ENCODE measurements around the gene DISP1. TPM values are rescaled to one million over a fixed set of nuclear protein-coding genes. Genes with fewer than 3 reads are reported as not detected.
A peak's percentile ranks its signal among the peaks of the same experiment; 100 is the strongest.

DISP1 gene
- polyA plus RNA-seq, 3 donors from 2014 or later: 2.5 to 5.1 (median 2.8) TPM

- Mint-ChIP-seq H3K4me3 (no peak overlapping the region), H3K36me3 (no peaks in the 10 kb centered on the region), H3K27me3 (ENCODE audit: low read depth in 3 of 3) (peaks cover 1 to 10% (median 2%) of the 10 kb centered on the region in 3 donors), H3K27ac (no peak overlapping the region), H3K9me3 (no peaks in the 10 kb centered on the region), H3K4me1 (no peaks in the 10 kb centered on the region)
- no peak for DNase-seq
Measured at GRCh38 chr1:222785529-222785928, 29.3 kb upstream of the DISP1 start.

- Mint-ChIP-seq H3K36me3 (no peaks in the 10 kb centered on the region), H3K27me3 (ENCODE audit: low read depth in 3 of 3) (peaks cover 1 to 5% (median 2%) of the 10 kb centered on the region in 3 donors), H3K4me1 (no peaks in the 10 kb centered on the region), H3K9me3 (no peaks in the 10 kb centered on the region), H3K27ac (no peak overlapping the region), H3K4me3 (no peak overlapping the region)
- no peak for DNase-seq
Measured at GRCh38 chr1:222786121-222786520, 28.7 kb upstream of the DISP1 start.

GRCh38 chr1:222787729-222788128, 27.1 kb upstream of the DISP1 start:
- Mint-ChIP-seq H3K4me1 (no peaks in the 10 kb centered on the region), H3K36me3 (no peaks in the 10 kb centered on the region), H3K9me3 (no peaks in the 10 kb centered on the region), H3K4me3 (no peak overlapping the region), H3K27me3 (ENCODE audit: low read depth in 3 of 3) (peaks cover 1 to 8% (median 2%) of the 10 kb centered on the region in 3 donors), H3K27ac (no peak overlapping the region)
- DNase-seq: no peak

- H3K27ac Mint-ChIP-seq: no peak overlapping the region
- DNase-seq: no peak
- no peaks in the 10 kb centered on the region for H3K36me3 Mint-ChIP-seq
- no peaks in the 10 kb centered on the region for H3K9me3 Mint-ChIP-seq
- no peaks in the 10 kb centered on the region for H3K4me1 Mint-ChIP-seq
- peaks cover 1 to 6% (median 2%) of the 10 kb centered on the region in 3 donors for H3K27me3 Mint-ChIP-seq (ENCODE audit: low read depth in 3 of 3)
- H3K4me3 Mint-ChIP-seq: no peak overlapping the region
Measured at GRCh38 chr1:222788402-222789156, 26.3 kb upstream of the DISP1 start.

- H3K27ac Mint-ChIP-seq: no peak overlapping the region
- no peaks in the 10 kb centered on the region for H3K4me1 Mint-ChIP-seq
- H3K36me3 Mint-ChIP-seq: no peaks in the 10 kb centered on the region
- H3K9me3 Mint-ChIP-seq: no peaks in the 10 kb centered on the region
- H3K27me3 Mint-ChIP-seq (ENCODE audit: low read depth in 3 of 3): peaks cover 0 to 7% (median 0%) of the 10 kb centered on the region in 3 donors
- no peak overlapping the region for H3K4me3 Mint-ChIP-seq
- no peak for DNase-seq
Measured at GRCh38 chr1:222790115-222790514, 24.7 kb upstream of the DISP1 start.

GRCh38 chr1:222790520-222790919, 24.3 kb upstream of the DISP1 start:
- Mint-ChIP-seq H3K9me3 (no peaks in the 10 kb centered on the region), H3K4me3 (no peak overlapping the region), H3K27ac (no peak overlapping the region), H3K4me1 (no peaks in the 10 kb centered on the region), H3K36me3 (no peaks in the 10 kb centered on the region), H3K27me3 (ENCODE audit: low read depth in 3 of 3) (peaks cover 0 to 7% (median 0%) of the 10 kb centered on the region in 3 donors)
- no peak for DNase-seq

- no peaks in the 10 kb centered on the region for H3K4me1 Mint-ChIP-seq
- DNase-seq: no peak
- no peak overlapping the region for H3K27ac Mint-ChIP-seq
- no peaks in the 10 kb centered on the region for H3K9me3 Mint-ChIP-seq
- H3K36me3 Mint-ChIP-seq: no peaks in the 10 kb centered on the region
- no peak overlapping the region for H3K4me3 Mint-ChIP-seq
- peaks cover 0 to 7% (median 0%) of the 10 kb centered on the region in 3 donors for H3K27me3 Mint-ChIP-seq (ENCODE audit: low read depth in 3 of 3)
Measured at GRCh38 chr1:222791006-222791710, 23.7 kb upstream of the DISP1 start.

GRCh38 chr1:222792744-222793143, 22.1 kb upstream of the DISP1 start:
- no peak overlapping the region for H3K4me3 Mint-ChIP-seq
- H3K36me3 Mint-ChIP-seq: no peaks in the 10 kb centered on the region
- H3K27me3 Mint-ChIP-seq (ENCODE audit: low read depth in 3 of 3): peaks cover 0 to 7% (median under 1%) of the 10 kb centered on the region in 3 donors
- peak in 2 of 3 donors; percentile 10 to 19 for DNase-seq
- H3K4me1 Mint-ChIP-seq: no peaks in the 10 kb centered on the region
- H3K9me3 Mint-ChIP-seq: no peaks in the 10 kb centered on the region
- H3K27ac Mint-ChIP-seq: no peak overlapping the region

GRCh38 chr1:222794656-222795474, 20.0 kb upstream of the DISP1 start:
- no peak for DNase-seq
- Mint-ChIP-seq H3K4me3 (no peak overlapping the region), H3K27me3 (ENCODE audit: low read depth in 3 of 3) (peaks cover 0 to 7% (median 3%) of the 10 kb centered on the region in 3 donors), H3K36me3 (no peaks in the 10 kb centered on the region), H3K27ac (no peak overlapping the region), H3K4me1 (no peaks in the 10 kb centered on the region), H3K9me3 (no peaks in the 10 kb centered on the region)

GRCh38 chr1:222798116-222798515, 16.7 kb upstream of the DISP1 start:
- Mint-ChIP-seq H3K27ac (no peak overlapping the region), H3K9me3 (no peaks in the 10 kb centered on the region)
- DNase-seq: no peak

GRCh38 chr1:222798975-222799374, 15.9 kb upstream of the DISP1 start:
- Mint-ChIP-seq H3K27me3 (ENCODE audit: low read depth in 3 of 3) (peaks cover 3 to 5% (median 4%) of the 10 kb centered on the region in 3 donors), H3K4me1 (no peaks in the 10 kb centered on the region), H3K27ac (no peak overlapping the region), H3K36me3 (no peaks in the 10 kb centered on the region), H3K9me3 (no peaks in the 10 kb centered on the region), H3K4me3 (no peak overlapping the region)
- no peak for DNase-seq

More at GRCh38 chr1:222798116-222798515, 16.7 kb upstream of the DISP1 start:
- Mint-ChIP-seq H3K36me3 (no peaks in the 10 kb centered on the region), H3K4me3 (no peak overlapping the region), H3K4me1 (no peaks in the 10 kb centered on the region), H3K27me3 (ENCODE audit: low read depth in 3 of 3) (peaks cover 2 to 5% (median 3%) of the 10 kb centered on the region in 3 donors)

- Mint-ChIP-seq H3K27ac (no peak overlapping the region), H3K4me3 (no peak overlapping the region), H3K9me3 (no peaks in the 10 kb centered on the region), H3K27me3 (ENCODE audit: low read depth in 3 of 3) (peaks cover 3 to 4% (median 4%) of the 10 kb centered on the region in 3 donors), H3K4me1 (no peaks in the 10 kb centered on the region), H3K36me3 (no peaks in the 10 kb centered on the region)
- DNase-seq: no peak
Measured at GRCh38 chr1:222801067-222801466, 13.8 kb upstream of the DISP1 start.

GRCh38 chr1:222811671-222812070, 3.2 kb upstream of the DISP1 start:
- Mint-ChIP-seq H3K27me3 (ENCODE audit: low read depth in 3 of 3) (no peaks in the 10 kb centered on the region), H3K36me3 (no peaks in the 10 kb centered on the region), H3K9me3 (no peaks in the 10 kb centered on the region), H3K4me3 (no peak overlapping the region), H3K27ac (no peak overlapping the region), H3K4me1 (peaks cover 20 to 27% of the 10 kb centered on the region in 2 donors)
- DNase-seq: no peak
